Measurements from ENCODE around the gene SLC12A6. TPM values are rescaled to one million over a fixed set of nuclear protein-coding genes. Genes with fewer than 3 reads are reported as not detected.
"Not testable (repeated sequence)": the region's sequence is repeated elsewhere in the genome, so short reads cannot be mapped to it uniquely, and the experiment has no call there.

SLC12A6 gene
- total RNA-seq, result 15.2 and 16.4 TPM in 2 replicates

DNA sequence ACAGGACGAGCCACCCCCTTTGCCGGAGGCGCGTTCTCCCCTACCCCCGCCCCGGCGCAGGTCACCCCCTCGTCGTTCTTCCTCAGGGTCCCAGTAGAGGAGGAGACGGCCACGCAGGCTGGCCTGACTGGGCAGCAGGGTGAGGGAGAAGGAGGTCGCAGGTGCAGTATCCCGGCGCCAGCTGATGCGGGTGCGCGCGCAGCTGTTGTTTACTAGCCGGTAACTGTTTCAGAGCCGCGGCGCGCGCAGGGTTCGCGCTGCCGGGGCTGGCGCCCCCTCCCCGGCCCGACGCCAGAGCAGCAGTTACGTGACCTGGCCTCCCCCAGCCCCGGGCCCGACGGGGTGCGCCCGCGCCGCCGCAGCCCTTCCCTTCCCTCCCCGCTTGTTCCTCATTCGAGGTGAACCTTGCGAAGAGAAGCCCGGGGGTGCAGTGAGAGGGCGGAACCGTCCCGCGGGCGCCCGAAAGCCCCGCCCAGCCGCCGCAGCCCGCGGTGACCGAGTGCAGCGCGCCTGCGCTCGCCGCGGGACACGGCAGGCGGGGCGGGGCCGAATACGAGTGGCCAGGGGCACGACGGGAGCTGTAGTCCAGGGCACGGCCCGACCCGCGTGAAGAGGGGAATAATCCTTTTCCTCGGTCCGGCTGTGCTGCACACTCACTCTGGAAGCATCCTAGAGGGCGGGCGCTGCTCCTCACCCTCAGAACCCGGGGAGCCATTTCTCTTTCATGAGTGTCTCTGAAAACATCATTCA is at the start of gene SLC12A6:
SLC12A6 (minus strand) TSS at position 225 of the 750 bp plus-strand sequence. CDS start 1,101 bp downstream, outside the sequence.
- H3K27me3 ChIP-seq (ENCODE audit: control insufficient read depth, insufficient read depth, low read length), result no peaks in the 10 kb centered on the region
- peak; percentile 75 for DNase-seq (ENCODE audit: low read depth)
- peak within 1 kb of the TSS; percentile 99 for H3K4me3 ChIP-seq (ENCODE audit: low read depth, low read length)
- H3K36me3 ChIP-seq (ENCODE audit: control insufficient read depth, insufficient read depth, low read length), result no peaks in the 10 kb centered on the region
- TF ChIP-seq, protein P1, sequence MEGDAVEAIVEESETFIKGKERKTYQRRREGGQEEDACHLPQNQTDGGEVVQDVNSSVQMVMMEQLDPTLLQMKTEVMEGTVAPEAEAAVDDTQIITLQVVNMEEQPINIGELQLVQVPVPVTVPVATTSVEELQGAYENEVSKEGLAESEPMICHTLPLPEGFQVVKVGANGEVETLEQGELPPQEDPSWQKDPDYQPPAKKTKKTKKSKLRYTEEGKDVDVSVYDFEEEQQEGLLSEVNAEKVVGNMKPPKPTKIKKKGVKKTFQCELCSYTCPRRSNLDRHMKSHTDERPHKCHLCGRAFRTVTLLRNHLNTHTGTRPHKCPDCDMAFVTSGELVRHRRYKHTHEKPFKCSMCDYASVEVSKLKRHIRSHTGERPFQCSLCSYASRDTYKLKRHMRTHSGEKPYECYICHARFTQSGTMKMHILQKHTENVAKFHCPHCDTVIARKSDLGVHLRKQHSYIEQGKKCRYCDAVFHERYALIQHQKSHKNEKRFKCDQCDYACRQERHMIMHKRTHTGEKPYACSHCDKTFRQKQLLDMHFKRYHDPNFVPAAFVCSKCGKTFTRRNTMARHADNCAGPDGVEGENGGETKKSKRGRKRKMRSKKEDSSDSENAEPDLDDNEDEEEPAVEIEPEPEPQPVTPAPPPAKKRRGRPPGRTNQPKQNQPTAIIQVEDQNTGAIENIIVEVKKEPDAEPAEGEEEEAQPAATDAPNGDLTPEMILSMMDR (IDR thresholded peaks at IDR 0.05; ENCODE audit: insufficient read depth, low read length, poor library complexity, severe bottlenecking), result no peak

DNA sequence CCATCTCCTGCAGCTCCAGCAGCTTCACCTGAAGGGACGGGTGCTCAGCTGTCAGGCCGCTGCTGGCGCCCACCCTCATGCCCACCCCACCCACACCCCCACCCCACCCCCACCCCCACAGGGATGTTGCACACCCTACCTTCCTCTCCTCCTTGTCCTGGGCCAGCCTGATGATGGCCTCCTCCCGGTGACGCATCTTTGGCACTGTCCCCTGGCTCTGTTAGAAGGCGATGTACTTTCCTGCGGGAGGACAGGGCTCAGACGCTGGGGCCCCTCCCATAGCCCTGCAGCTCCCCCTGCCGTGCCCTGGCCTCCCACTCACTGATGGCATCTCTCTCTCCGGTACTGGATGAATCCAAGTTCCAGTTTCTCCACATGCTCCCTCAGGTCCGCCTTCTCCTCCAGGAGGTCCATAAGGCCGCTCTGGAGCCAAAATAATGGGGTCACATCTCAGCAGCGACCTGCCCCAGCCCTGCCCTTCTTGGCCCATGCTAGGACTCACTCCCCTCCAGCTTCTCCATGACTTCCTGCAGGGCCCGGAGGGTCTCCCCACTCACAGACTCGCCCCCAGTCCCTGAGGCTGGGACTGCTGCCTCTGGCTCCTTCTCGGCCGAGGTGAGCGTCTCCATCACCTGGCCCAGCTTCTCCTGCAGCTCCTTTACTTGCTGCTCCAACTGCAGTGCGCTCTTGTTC is 44.4 kb upstream of the SLC12A6 start:
- not testable (repeated sequence) for H3K36me3 ChIP-seq (ENCODE audit: control insufficient read depth, insufficient read depth, low read length); H3K4me3 ChIP-seq (ENCODE audit: low read depth, low read length); DNase-seq (ENCODE audit: low read depth); H3K27me3 ChIP-seq (ENCODE audit: control insufficient read depth, insufficient read depth, low read length)

DNA sequence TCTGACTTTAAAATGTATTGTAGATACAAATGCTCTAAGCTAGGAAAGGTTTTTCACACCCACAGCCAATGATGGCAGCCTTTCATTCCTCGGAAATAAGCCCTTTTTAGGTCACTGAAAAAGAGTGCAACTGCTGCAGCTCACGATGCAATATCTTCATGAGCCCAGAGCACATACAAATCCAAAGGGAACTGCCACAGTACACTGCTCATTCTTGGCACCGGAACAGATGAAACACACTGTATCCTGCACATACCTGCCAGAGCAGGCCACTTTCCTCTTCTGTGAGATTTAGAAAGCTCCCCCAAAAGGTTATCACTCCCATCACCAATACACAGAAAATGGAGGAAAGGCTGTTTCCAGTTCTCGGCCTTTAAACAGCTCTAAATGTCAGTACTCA is 42.9 kb upstream of the SLC12A6 start:
- H3K4me3 ChIP-seq (ENCODE audit: low read depth, low read length), result not testable (repeated sequence)

DNA sequence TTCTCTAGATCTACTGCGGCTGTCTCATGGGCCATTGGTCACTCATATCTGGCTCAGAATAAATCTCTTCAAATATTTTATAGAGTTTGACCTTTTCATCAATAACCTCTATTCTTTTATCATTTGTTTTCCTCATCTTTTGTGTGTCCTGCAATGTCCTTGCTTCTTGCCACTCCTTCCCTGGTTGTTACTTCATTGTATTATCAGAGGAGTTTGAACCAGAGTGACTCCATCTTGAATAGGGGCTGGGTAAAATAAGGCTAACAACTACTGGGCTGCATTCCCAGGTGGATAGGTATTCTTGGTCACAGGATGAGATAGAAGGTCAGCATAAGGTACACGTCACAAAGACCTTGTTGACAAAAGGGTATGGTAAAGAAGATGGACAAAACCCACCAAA is 39.3 kb upstream of the SLC12A6 start:
- H3K4me3 ChIP-seq (ENCODE audit: low read depth, low read length), result no peak overlapping the region
- no peaks in the 10 kb centered on the region for H3K36me3 ChIP-seq (ENCODE audit: control insufficient read depth, insufficient read depth, low read length)
- DNase-seq (ENCODE audit: low read depth), result no peak
- H3K27me3 ChIP-seq (ENCODE audit: control insufficient read depth, insufficient read depth, low read length), result no peaks in the 10 kb centered on the region
- TF ChIP-seq, protein P1 (IDR thresholded peaks at IDR 0.05; ENCODE audit: insufficient read depth, low read length, poor library complexity, severe bottlenecking), result no peak

More for the DNA sequence above, 42.9 kb upstream of the SLC12A6 start:
- not testable (repeated sequence) for H3K27me3 ChIP-seq (ENCODE audit: control insufficient read depth, insufficient read depth, low read length); H3K36me3 ChIP-seq (ENCODE audit: control insufficient read depth, insufficient read depth, low read length); DNase-seq (ENCODE audit: low read depth)

DNA sequence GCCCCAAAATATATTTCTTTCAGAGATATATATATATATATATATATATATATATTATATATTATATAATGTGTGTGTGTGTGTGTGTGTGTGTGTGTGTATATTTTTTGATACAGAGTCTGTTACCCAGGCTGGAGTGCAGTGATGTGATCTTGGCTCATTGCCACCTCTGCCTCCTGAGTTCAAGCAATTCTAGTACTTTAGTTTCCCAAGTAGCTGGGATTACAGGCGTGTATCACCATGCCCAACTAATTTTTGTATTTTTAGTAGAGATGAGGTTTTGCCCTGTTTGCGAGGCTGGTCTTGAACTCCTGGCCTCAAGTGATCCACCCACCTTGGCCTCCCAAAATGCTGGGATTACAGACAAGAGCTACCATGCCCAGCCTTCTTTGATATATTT is 38.0 kb upstream of the SLC12A6 start:
- H3K36me3 ChIP-seq (ENCODE audit: control insufficient read depth, insufficient read depth, low read length); DNase-seq (ENCODE audit: low read depth); H3K27me3 ChIP-seq (ENCODE audit: control insufficient read depth, insufficient read depth, low read length); H3K4me3 ChIP-seq (ENCODE audit: low read depth, low read length): not testable (repeated sequence)

DNA sequence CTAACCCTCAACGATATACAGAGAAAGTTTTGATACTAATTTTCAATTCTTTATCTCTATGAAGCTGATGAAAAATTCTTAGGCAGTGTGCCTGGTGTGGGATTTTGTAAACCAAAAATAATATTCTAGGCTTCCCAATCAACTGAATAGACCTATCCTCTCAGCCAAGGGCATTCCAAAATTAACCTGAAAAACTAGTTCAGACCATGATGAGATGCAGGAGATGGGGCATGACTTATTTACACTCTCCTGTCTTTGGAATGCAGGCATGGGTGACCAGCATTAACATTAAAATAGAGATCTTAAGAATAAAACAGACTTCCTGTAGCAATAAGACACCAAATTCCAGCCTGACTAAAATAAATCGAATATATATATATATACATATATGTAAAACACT is 37.2 kb upstream of the SLC12A6 start:
- Histone ChIP-seq H3K36me3 (ENCODE audit: control insufficient read depth, insufficient read depth, low read length) (no peaks in the 10 kb centered on the region), H3K27me3 (ENCODE audit: control insufficient read depth, insufficient read depth, low read length) (no peaks in the 10 kb centered on the region), H3K4me3 (ENCODE audit: low read depth, low read length) (no peak overlapping the region)
- no peak for DNase-seq (ENCODE audit: low read depth)
- TF ChIP-seq, protein P1 (IDR thresholded peaks at IDR 0.05; ENCODE audit: insufficient read depth, low read length, poor library complexity, severe bottlenecking), result no peak

DNA sequence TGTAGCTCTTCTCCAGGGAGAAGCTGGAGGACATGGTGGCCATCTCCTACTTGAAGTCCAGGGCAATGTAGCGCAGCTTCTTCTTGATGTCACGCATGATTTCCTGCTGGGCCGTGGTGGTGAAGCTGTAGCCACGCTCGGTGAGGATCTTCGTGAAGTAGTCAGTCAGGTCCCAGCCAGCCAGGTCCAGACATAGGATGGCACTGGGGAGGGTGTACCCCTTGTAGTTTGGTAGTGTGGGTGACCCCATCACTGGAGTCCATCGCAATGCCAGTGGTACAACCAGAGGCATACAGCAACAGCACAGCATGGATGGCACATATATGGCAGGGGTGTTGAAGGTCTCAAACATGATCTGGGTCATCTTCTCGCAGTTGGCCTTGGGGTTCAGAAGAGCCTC is 36.4 kb upstream of the SLC12A6 start:
- TF ChIP-seq, protein P1 (IDR thresholded peaks at IDR 0.05; ENCODE audit: insufficient read depth, low read length, poor library complexity, severe bottlenecking), result no peak
- no peak overlapping the region for H3K4me3 ChIP-seq (ENCODE audit: low read depth, low read length)

More for the DNA sequence above, 36.4 kb upstream of the SLC12A6 start:
- no peaks in the 10 kb centered on the region for H3K36me3 ChIP-seq (ENCODE audit: control insufficient read depth, insufficient read depth, low read length)
- no peaks in the 10 kb centered on the region for H3K27me3 ChIP-seq (ENCODE audit: control insufficient read depth, insufficient read depth, low read length)
- DNase-seq (ENCODE audit: low read depth), result no peak
